ENCODE measurements around the gene DRD4.

DRD4 gene

DNA sequence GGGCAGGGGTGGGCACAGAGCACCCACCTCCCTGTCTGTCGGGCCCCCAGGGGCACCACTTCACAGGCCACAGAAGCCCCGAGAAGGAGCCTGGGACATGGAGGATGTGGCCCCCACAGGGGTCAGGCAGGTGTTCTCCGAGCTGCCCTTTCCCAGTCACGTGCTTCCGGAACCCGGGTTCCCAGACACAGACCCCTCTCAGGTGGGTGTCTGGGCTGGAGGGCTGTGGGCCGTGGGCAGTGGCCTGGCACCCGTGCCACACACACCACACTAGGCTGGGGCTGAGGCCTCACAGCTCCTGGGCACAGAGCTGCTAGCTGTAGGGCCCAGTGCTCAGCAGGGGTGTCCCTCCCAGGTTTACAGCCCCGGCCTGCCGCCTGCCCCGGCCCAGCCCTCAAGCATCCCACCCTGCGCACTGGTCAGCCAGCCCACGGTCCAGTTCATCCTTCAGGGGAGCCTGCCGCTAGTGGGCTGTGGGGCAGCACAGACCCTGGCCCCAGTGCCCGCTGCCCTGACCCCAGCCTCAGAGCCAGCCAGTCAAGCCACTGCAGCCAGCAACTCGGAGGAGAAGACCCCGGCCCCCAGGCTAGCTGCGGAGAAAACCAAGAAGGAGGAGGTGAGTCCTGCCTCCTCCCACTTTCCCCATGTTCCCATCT lies 26.8 kb upstream of the DRD4 start:
- DNase-seq (ENCODE audit: low read depth): no peak

DNA sequence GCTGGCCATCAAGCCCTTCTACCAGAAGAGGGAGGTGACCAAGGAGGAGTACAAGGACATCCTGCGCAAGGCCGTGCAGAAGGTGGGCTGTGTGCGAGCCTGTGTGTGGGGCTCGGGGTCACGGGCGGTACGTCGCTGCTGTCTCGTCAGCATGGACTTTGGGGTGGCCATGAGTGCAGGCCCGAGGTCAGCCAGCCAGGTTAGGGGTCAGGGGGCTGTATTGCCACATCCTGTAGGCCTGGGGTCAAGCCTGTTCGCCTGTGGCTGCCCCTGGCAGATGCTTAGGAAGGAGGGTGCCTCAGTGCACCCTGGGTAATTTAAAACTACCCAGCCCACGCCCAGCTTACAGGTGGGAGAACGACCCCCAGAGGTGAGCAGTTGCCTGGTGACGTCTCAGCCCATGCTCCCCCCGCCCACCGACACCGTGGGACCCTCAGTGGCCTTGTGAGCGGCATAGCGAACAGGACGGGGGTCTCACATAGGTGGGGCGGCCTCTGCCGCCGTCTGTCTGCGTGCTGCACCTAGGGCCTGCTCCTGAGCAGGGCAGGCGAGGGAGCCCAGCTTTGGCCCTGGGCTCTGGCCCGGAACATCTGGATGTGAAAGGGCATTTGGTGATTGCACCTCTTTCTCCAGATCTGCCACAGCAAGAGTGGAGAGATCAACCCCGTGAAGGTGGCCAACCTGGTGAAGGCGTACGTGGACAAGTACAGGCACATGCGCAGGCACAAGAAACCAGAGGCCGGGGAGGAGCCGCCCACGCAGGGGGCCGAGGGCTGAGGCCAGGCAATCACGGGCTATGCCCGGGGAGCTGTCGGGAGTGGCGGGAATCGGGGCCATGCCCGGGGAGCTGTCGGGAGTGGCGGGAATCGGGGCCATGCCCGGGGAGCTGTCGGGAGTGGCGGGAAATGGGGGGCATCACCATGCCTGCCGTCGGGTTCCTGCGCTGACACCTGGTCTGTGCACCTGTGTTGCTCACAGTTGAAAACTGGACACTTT lies 25.8 kb upstream of the DRD4 start:
- no peak for DNase-seq (ENCODE audit: low read depth)

- no peak for DNase-seq (ENCODE audit: low read depth)
These were observed 24.7 kb upstream of the DRD4 start for GRCh38 chr11:612201-612960.

DNA sequence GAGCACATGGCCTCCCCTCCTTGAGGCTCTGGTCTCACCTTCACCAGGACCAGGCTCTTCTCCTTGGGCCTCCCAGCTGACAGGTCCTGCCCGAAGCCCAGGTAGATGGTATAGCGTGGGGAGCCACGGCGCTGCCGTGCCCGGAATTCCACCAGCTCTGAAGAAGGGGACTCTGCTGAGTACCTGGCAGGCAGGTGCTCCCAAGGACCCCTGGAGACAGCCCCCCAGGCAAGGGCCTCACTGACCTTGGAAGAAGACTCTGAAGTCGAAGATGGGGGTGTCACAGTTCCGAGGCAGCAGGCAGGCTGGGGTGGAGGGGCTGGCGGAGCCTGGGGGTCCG lies 24.1 kb upstream of the DRD4 start:
- no peak for DNase-seq (ENCODE audit: low read depth)

GRCh38 chr11:613369-613968 lies 23.6 kb upstream of the DRD4 start:
- no peak for DNase-seq (ENCODE audit: low read depth)

GRCh38 chr11:614021-614622 lies 22.9 kb upstream of the DRD4 start:
- no peak for DNase-seq (ENCODE audit: low read depth)

GRCh38 chr11:614623-615503 lies 22.2 kb upstream of the DRD4 start:
- no peak for DNase-seq (ENCODE audit: low read depth)

DNA sequence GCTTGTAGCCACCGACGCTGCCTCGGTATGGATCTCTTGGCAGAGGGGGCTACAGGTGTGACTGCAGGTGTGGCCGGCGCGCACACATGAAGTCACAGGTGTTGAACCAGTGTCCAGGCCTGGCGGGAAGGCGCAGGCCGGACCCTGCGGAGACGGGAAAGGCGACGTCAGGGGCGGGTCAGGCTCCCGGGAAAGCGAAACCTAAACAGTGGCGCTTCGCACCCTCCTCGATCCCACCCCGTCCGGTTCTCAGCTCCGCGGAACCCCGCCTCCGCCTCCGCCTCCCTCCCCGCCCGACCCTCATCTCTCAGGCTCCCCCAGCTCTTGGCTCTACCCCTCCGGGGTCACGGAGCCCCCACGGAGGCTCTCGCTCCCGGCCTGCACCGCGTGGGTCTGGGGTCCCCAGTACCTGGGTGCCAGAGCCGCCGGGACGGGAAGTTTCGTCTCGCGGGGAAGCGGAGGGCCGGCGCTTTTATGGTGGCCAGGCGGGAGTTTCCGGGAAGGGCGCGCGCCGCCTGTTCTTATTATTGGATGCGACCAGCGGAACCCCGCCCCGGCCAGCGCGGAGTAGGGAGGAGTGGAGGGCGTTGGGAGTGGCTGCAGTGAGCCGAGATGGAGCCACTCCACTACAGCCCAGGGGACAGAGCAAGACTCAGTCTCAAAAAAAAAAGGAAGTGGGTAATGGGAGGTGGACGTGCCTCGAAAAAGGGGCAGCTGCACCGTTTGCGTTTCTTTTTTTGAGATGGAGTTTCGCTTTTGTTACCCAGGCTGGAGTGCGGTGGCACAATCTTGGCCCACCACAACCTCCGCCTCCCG lies 21.4 kb upstream of the DRD4 start, which contains the start of gene IRF7:
TSS of gene IRF7 (minus strand) at position 447 of the 816 bp plus-strand sequence. CDS start 586 bp downstream, outside the sequence.
- DNase-seq (ENCODE audit: low read depth): peak; percentile 44

DNA sequence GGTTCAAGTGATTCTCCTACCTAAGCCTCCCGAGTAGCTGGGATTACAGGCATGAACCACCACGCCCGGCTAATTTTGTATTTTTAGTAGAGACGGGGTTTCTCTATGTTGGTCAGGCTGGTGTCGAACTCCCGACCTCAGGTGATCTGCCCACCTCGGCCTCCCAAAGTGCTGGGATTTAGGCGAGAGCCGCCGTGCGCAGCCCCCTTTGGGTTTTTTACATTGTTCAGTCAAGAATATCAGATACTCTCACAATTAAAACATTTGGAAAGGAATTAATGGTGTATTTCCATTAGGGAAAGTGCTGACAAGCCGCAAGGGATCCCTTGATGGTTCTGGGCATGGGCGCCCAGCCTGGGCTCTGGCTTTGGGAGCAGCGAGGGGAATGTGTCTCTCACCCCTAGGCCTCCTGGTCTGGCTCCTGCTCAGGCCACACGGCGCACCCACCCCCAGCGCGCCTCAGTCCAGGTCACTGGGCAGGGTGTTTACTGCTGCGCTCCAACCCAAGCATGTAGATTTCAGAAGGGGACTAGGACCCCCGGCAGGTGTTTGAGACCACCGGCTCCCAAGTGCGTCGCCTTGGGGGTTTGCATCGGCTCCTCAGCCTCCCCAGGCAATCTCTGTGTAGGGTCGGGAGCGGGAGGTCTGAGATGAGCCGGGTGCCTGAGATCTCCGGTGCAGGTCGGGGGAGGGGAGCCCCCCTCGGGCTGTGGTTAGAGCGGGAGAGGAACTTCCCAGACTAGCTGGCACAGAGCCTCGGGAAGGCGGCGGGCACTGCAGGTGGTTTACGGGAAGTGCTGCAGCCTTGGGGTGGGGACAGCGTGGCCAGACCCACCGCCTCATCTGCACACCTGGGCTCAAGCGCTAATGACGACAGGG lies 20.5 kb upstream of the DRD4 start:
- DNase-seq (ENCODE audit: low read depth): no peak

GRCh38 chr11:617199-617911 lies 19.7 kb upstream of the DRD4 start:
- no peak for DNase-seq (ENCODE audit: low read depth)

- DNase-seq (ENCODE audit: low read depth): no peak
These were observed 19.0 kb upstream of the DRD4 start for GRCh38 chr11:617912-618682.

DNA sequence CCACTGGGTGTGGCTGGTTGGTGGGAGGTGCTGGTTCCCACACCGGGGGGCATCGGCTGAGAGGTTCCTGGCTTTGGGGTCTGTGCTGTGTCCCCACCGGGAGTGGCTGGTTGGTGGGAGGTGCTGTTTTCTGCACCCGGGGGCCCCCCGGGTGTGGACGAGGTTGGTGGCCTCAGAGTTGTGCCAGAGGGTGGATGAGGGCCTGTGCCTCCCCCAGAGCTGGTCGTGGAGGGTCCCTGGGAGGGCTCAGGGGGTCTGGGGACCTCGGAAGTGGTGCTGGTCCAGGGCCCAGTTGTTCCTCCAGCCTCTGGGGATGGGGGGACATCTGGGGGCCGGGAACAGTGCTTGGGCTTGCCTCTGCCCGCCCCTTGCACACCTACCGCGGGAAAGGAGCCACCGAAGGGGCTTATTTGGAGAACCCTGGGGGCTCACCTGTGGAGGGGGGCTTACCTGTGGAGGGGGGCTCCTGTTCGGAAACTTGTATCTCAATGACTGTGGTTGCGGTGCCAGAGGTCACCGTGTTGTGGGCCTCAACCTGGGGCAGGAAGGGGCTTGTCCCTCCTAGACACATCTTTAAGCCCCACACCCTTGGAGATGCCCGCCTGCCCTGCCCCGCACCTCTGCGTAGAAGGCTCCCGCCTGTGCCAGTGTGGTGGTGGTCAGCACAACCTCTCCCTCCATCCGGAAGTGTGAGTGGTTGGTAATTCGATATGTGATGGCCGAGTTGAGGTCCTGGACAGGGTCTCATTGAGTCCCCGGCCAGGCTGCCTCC lies 18.0 kb upstream of the DRD4 start:
- DNase-seq (ENCODE audit: low read depth): no peak

DNA sequence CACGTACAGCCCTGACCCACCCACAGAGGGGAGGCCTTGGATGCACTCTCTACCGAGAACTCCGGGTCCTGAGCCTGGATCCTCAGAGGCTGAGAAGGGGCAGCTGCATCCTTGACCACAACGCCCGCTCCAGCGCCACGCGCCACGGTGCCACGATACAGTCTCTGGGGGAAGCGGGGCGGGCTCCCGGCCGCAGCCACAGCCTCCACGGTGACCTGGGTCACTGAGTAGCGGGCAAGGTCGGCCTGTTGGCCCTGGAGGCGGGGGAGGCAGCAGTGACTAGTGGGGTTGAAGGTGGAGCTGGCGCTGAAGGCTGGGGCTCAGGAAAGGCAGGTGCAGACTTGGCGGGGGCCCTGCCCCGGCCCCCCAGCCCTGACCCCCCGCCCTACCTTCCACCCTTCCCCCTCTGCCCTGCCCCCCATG lies 17.4 kb upstream of the DRD4 start:
- DNase-seq (ENCODE audit: low read depth): no peak

- no peak for DNase-seq (ENCODE audit: low read depth)
These were observed 16.9 kb upstream of the DRD4 start for GRCh38 chr11:620201-620600.

DNA sequence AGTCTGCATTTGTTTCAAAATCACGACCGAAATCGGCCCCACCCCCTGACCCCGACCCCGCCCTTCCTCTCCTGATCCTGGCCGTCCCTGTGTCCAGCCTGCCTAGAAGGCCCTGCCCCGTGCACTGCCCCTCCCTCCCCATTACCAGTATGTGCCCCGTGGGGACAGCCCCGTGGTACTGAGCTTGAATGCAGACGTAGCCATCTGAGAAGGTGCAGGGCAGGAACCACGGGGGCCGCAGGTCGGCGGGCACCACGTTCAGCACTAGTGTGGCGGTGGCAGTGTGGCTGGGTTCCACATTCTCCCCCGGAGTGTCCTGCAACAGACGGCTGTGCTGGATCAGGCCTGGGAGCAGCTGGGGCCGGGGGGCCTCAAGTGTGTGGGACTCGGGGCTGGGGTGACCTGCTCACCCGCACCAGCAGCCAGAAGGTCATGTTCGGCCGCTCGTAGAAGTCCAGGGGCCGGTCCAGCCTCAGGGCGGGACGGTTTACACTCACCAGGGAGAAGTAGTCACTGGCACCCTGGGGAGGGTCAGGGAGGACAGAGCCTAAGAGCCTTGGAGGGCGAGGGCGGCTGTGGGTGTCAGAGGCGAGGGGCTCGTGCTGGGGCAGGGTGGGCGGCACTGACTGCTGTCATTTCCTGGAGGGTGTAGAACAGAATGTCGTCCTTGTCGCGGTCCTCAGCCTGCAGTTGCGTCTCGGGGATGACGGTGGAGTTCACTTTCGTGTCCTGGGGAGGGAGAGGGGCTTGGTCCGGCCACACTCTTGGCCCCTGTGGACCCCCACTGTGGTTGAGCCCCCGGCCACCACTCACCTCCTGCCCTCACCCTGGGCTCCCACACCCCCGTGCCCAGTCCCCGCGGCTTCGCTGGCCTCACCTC lies 15.9 kb upstream of the DRD4 start:
- DNase-seq (ENCODE audit: low read depth): no peak

DNA sequence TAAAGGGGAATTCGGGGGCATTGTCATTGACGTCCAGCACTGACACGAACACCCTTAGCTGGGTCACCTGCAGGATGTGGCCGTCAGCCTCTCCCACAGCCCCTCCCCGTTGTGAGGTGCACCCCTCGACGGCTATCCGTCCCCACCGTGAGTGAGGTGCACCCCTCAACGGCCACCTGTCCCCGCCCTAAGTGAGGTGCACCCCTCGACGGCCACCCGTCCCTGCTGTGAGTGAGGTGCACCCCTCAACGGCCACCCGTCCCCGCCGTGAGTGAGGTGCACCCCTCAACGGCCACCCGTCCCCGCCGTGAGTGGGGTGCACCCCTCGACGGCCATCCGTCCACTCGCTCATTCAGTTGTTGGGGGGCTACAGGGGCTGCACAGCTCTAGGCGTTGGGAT lies 15.2 kb upstream of the DRD4 start:
- DNase-seq (ENCODE audit: low read depth): no peak

Measured in non-pigmented ciliary epithelial cell (primary cell).